Astrocyte (in vitro differentiated cells and primary cell): ENCODE measurements around the gene LMTK2.

Experiments
- EZH2 ChIP-seq: IDR thresholded peaks from 2 replicates; pipeline ENCODE4 v1.6.1; 2012; ENCODE audit warnings: mild to moderate bottlenecking, low read length, inconsistent platforms; ENCODE audit not compliant: insufficient read depth
- TF ChIP-seq, protein P1 (sequence below): IDR thresholded peaks from 2 replicates; pipeline ENCODE4 v1.5.1; 2011; ENCODE audit warnings: low read depth, mild to moderate bottlenecking, inconsistent platforms, low read length, moderate library complexity; ENCODE audit not compliant: insufficient read depth

DNA sequence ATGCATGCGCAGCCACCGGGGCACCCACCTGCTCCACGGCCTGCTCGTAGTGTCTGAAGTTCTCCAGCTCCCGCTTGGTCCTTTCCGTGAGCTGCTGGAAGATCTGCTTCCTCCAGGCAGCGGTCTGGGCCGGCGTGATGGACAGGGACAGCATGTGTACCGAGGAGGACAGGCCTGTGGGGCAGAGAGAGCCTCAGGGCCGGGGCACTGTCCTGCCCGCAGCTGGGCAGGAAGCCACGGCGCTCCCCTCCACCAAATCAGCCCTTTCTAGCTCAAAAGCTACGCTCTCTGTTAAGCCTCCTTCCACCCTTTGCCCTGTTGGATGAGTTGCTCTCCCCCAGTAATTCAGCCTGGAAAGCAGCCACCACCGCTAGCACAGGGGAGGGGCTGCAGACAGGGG lies 126.1 kb downstream of the LMTK2 start:
- TF ChIP-seq, protein P1, sequence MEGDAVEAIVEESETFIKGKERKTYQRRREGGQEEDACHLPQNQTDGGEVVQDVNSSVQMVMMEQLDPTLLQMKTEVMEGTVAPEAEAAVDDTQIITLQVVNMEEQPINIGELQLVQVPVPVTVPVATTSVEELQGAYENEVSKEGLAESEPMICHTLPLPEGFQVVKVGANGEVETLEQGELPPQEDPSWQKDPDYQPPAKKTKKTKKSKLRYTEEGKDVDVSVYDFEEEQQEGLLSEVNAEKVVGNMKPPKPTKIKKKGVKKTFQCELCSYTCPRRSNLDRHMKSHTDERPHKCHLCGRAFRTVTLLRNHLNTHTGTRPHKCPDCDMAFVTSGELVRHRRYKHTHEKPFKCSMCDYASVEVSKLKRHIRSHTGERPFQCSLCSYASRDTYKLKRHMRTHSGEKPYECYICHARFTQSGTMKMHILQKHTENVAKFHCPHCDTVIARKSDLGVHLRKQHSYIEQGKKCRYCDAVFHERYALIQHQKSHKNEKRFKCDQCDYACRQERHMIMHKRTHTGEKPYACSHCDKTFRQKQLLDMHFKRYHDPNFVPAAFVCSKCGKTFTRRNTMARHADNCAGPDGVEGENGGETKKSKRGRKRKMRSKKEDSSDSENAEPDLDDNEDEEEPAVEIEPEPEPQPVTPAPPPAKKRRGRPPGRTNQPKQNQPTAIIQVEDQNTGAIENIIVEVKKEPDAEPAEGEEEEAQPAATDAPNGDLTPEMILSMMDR: no peak
- no peak for TF ChIP-seq EZH2
